NCI-H748 (cell line): ENCODE data around the gene IGSF8.

ENCODE experiments used
- DNase-seq: peaks from one replicate; lab custom pipeline; 2025; ENCODE audit not compliant: unreplicated experiment; lab: John Stamatoyannopoulos, UW

Gene IGSF8

GRCh38 chr1:160097911-160098851, at the start of gene IGSF8:
Gene IGSF8, minus strand, starts transcription at chr1:160098619. Its CDS starts 147 bp downstream, at chr1:160098472.
- DNase-seq = peak; percentile 88

GRCh38 chr1:160148121-160148520, 49.7 kb upstream of the IGSF8 start:
- DNase-seq = no peak

- no peak for DNase-seq
Measured at GRCh38 chr1:160146107-160146506, 47.7 kb upstream of the IGSF8 start.

GRCh38 chr1:160144921-160145320, 46.5 kb upstream of the IGSF8 start:
- DNase-seq = no peak

- no peak for DNase-seq
Measured at GRCh38 chr1:160143695-160144094, 45.3 kb upstream of the IGSF8 start.

GRCh38 chr1:160139840-160140239, 41.4 kb upstream of the IGSF8 start:
- DNase-seq = no peak

GRCh38 chr1:160137216-160137862, 38.9 kb upstream of the IGSF8 start:
- no peak for DNase-seq

GRCh38 chr1:160136926-160137200, 38.4 kb upstream of the IGSF8 start:
- no peak for DNase-seq

- no peak for DNase-seq
Measured at GRCh38 chr1:160136121-160136925, 37.9 kb upstream of the IGSF8 start.

- no peak for DNase-seq
Measured at GRCh38 chr1:160134791-160135572, 36.6 kb upstream of the IGSF8 start.

- DNase-seq = no peak
Measured at GRCh38 chr1:160133990-160134770, 35.8 kb upstream of the IGSF8 start.

GRCh38 chr1:160131803-160132565, 33.6 kb upstream of the IGSF8 start:
- no peak for DNase-seq

GRCh38 chr1:160130939-160131338, 32.5 kb upstream of the IGSF8 start:
- DNase-seq = no peak

- no peak for DNase-seq
Measured at GRCh38 chr1:160130486-160130885, 32.1 kb upstream of the IGSF8 start.

- no peak for DNase-seq
Measured at GRCh38 chr1:160129966-160130365, 31.5 kb upstream of the IGSF8 start.

GRCh38 chr1:160129558-160129957, 31.1 kb upstream of the IGSF8 start:
- no peak for DNase-seq

- no peak for DNase-seq
Measured at GRCh38 chr1:160129046-160129445, 30.6 kb upstream of the IGSF8 start.

GRCh38 chr1:160128636-160129035, 30.2 kb upstream of the IGSF8 start:
- DNase-seq = no peak

GRCh38 chr1:160127865-160128523, 29.6 kb upstream of the IGSF8 start:
- no peak for DNase-seq
